Upper lobe of left lung (tissue), 4 donors: ENCODE data around the gene ATP2B2.

Experiments
- EP300 ChIP-seq, 4 donors: sonication (generic); formaldehyde crosslinking; IDR thresholded peaks; one replicate each; pipeline ENCODE4 v1.5.1; 2017; ENCODE audit warnings: antibody characterized with exemption in 4 of 4, control low read depth in 2 of 4
- POLR2AphosphoS5 ChIP-seq, 2 donors: sonication (generic); formaldehyde crosslinking; IDR thresholded peaks; one replicate each; pipeline ENCODE4 v1.5.1; 2017; ENCODE audit warnings: antibody characterized with exemption in 2 of 2
- TF ChIP-seq, protein P1 (sequence below), 6 experiments: fragments of 450-650 bp in 4 of 6; fragments of 200-600 bp in 2 of 6; sonication (generic) in 2 of 6; IDR thresholded peaks; one replicate each; pipeline ENCODE4 v1.5.1; 2016 to 2019; ENCODE audit warnings: antibody characterized with exemption in 6 of 6

DNA sequence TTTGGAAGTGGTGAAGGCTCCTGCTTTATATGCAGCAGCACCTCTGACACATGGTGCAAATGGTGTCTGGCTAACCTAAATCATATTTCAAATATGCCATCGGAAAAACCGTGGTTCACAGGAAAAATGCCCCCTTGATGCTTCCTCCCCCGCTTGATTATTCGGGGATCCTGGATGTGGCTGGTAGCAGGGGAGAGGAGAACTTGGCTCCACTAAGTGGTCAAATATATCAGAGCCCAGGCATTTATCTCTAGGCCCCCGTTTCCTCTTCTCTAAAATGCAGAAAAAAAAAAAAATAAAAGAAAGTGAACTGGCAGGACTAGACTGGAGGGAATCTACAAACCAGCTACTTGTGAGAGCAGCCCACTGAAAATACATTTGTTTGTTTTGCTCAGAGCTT, 18.2 kb upstream of the ATP2B2 start:
- TF ChIP-seq, protein P1, sequence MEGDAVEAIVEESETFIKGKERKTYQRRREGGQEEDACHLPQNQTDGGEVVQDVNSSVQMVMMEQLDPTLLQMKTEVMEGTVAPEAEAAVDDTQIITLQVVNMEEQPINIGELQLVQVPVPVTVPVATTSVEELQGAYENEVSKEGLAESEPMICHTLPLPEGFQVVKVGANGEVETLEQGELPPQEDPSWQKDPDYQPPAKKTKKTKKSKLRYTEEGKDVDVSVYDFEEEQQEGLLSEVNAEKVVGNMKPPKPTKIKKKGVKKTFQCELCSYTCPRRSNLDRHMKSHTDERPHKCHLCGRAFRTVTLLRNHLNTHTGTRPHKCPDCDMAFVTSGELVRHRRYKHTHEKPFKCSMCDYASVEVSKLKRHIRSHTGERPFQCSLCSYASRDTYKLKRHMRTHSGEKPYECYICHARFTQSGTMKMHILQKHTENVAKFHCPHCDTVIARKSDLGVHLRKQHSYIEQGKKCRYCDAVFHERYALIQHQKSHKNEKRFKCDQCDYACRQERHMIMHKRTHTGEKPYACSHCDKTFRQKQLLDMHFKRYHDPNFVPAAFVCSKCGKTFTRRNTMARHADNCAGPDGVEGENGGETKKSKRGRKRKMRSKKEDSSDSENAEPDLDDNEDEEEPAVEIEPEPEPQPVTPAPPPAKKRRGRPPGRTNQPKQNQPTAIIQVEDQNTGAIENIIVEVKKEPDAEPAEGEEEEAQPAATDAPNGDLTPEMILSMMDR (IDR thresholded peaks at IDR 0.05) = no peak
- no peak for TF ChIP-seq EP300 (IDR thresholded peaks at IDR 0.05)
- no peak for TF ChIP-seq POLR2AphosphoS5 (IDR thresholded peaks at IDR 0.05)
